HCT116 (cell line): ENCODE data around the gene TDG.

Source experiments
- EZH2 ChIP-seq: fragments of 200-600 bp; sonication (generic); IDR thresholded peaks from 2 replicates; pipeline ENCODE4 v1.6.1; 2017; ENCODE audit warnings: antibody characterized with exemption, mixed run types
- POLR2A ChIP-seq: IDR thresholded peaks from 2 replicates; pipeline ENCODE4 v1.7.0; 2011; ENCODE audit warnings: borderline replicate concordance; ENCODE audit not compliant: insufficient read depth, insufficient read length; ENCODE audit errors: extremely low read depth
- RAD21 ChIP-seq: IDR thresholded peaks from 2 replicates; pipeline ENCODE4 v1.6.1; 2012; ENCODE audit warnings: low read depth, mild to moderate bottlenecking
- SIN3A ChIP-seq: IDR thresholded peaks from 2 replicates; pipeline ENCODE4 v1.6.1; 2012; ENCODE audit warnings: low read depth
- YY1 ChIP-seq: IDR thresholded peaks from 2 replicates; pipeline ENCODE4 v1.6.1; 2011; ENCODE audit warnings: low read length, low read depth, moderate library complexity, mild to moderate bottlenecking; ENCODE audit not compliant: insufficient replicate concordance; ENCODE audit errors: extremely low read depth
- TF ChIP-seq, protein P1 (sequence below): IDR thresholded peaks from 2 replicates; pipeline ENCODE4 v1.6.1; 2012; ENCODE audit warnings: low read depth
- TF ChIP-seq, protein P2 (sequence below), 3 experiments: fragments of 200-600 bp in 1 of 3; sonication (generic) in 1 of 3; IDR thresholded peaks in 2 of 3; conservative IDR thresholded peaks in 1 of 3; 2 replicates each; pipeline ENCODE4 v1.5.1; 2012 to 2017; ENCODE audit warnings: low read depth in 2 of 3, low read length in 2 of 3, antibody characterized with exemption in 1 of 3, borderline replicate concordance in 1 of 3, control low read depth in 1 of 3, mild to moderate bottlenecking in 1 of 3, mixed read lengths in 1 of 3, mixed run types in 1 of 3, moderate library complexity in 1 of 3; ENCODE audit not compliant: insufficient read depth in 1 of 3

DNA sequence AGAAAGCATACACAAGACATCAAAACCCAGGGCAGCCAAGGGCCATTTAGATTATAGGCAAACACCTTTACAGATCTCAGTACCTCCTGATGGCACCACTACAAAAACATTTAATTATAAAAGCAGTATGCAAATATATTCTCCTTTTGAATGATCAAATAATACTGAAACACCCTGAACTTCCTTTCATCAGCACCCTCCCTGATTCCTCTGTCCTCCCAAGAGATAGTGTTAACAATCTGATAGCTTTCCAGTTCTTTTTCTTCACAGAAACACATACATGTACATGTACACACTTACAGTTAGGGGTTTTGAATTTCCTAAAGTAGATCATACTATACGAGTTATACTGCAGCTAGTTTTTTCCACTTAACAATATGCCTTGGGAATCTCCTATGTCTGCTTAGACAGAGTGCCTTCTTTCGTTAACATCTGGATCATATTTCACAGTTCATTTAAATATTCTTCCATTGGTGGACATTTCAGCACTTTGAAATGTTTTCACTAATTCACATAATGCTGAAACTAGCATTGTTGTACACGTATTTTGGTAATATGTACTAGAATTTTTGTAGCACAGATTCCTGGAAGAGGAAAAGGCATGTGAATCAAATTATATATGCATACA is 35.2 kb downstream of the TDG start:
- TF ChIP-seq RAD21 (no peak), SIN3A (no peak), YY1 (no peak), POLR2A (no peak), EZH2 (no peak)
- TF ChIP-seq, protein P1, sequence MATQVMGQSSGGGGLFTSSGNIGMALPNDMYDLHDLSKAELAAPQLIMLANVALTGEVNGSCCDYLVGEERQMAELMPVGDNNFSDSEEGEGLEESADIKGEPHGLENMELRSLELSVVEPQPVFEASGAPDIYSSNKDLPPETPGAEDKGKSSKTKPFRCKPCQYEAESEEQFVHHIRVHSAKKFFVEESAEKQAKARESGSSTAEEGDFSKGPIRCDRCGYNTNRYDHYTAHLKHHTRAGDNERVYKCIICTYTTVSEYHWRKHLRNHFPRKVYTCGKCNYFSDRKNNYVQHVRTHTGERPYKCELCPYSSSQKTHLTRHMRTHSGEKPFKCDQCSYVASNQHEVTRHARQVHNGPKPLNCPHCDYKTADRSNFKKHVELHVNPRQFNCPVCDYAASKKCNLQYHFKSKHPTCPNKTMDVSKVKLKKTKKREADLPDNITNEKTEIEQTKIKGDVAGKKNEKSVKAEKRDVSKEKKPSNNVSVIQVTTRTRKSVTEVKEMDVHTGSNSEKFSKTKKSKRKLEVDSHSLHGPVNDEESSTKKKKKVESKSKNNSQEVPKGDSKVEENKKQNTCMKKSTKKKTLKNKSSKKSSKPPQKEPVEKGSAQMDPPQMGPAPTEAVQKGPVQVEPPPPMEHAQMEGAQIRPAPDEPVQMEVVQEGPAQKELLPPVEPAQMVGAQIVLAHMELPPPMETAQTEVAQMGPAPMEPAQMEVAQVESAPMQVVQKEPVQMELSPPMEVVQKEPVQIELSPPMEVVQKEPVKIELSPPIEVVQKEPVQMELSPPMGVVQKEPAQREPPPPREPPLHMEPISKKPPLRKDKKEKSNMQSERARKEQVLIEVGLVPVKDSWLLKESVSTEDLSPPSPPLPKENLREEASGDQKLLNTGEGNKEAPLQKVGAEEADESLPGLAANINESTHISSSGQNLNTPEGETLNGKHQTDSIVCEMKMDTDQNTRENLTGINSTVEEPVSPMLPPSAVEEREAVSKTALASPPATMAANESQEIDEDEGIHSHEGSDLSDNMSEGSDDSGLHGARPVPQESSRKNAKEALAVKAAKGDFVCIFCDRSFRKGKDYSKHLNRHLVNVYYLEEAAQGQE, result no peak
- TF ChIP-seq, protein P2, sequence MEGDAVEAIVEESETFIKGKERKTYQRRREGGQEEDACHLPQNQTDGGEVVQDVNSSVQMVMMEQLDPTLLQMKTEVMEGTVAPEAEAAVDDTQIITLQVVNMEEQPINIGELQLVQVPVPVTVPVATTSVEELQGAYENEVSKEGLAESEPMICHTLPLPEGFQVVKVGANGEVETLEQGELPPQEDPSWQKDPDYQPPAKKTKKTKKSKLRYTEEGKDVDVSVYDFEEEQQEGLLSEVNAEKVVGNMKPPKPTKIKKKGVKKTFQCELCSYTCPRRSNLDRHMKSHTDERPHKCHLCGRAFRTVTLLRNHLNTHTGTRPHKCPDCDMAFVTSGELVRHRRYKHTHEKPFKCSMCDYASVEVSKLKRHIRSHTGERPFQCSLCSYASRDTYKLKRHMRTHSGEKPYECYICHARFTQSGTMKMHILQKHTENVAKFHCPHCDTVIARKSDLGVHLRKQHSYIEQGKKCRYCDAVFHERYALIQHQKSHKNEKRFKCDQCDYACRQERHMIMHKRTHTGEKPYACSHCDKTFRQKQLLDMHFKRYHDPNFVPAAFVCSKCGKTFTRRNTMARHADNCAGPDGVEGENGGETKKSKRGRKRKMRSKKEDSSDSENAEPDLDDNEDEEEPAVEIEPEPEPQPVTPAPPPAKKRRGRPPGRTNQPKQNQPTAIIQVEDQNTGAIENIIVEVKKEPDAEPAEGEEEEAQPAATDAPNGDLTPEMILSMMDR (IDR thresholded peaks at IDR 0.05 in 2 of 3, conservative IDR thresholded peaks at IDR 0.05 in 1 of 3; ENCODE audit: borderline replicate concordance in 1 of 3, insufficient read depth in 1 of 3, low read depth in 2 of 3, low read length in 2 of 3), result no peak
